ENCODE data around the gene MRAS. TPM values are rescaled to one million over a fixed set of nuclear protein-coding genes. Genes with fewer than 3 reads are reported as not detected.

MRAS gene
- 29.7 TPM for polyA plus RNA-seq (ENCODE audit: insufficient read length)
- long read RNA-seq, donor 1, full-length matches to known transcripts, result 7 of 7 reads
- long read RNA-seq, donor 1, partial matches to known transcripts, result 0 of 7 reads
- long read RNA-seq, donor 1, other reads (novel, unspliced or antisense), result 0 of 7 reads
- long read RNA-seq, donor 2, partial matches to known transcripts, result 0 of 5 reads
- long read RNA-seq, donor 2, other reads (novel, unspliced or antisense), result 0 of 5 reads
- long read RNA-seq, donor 3, partial matches to known transcripts, result 0 of 2 reads
- long read RNA-seq, donor 3, other reads (novel, unspliced or antisense), result 0 of 2 reads
- long read RNA-seq, donor 4, result 0 reads
- long read RNA-seq, donor 5, transcript MRAS-202 (6 exons, 1,803 nt), result major isoform, 5 of 15 reads
- long read RNA-seq, donor 5, partial matches to known transcripts, result 0 of 15 reads
- long read RNA-seq, donor 5, other reads (novel, unspliced or antisense), result 8 of 15 reads
- long read RNA-seq, donor 6, full-length matches to known transcripts, result 5 of 5 reads
- long read RNA-seq, donor 6, partial matches to known transcripts, result 0 of 5 reads
- long read RNA-seq, donor 6, other reads (novel, unspliced or antisense), result 0 of 5 reads
- long read RNA-seq, donor 7, transcript MRAS-202 (6 exons, 1,803 nt), result major isoform, 5 of 6 reads
- long read RNA-seq, donor 7, partial matches to known transcripts, result 0 of 6 reads
- long read RNA-seq, donor 7, other reads (novel, unspliced or antisense), result 0 of 6 reads
- long read RNA-seq, donor 8, full-length matches to known transcripts, result 3 of 3 reads
- long read RNA-seq, donor 8, partial matches to known transcripts, result 0 of 3 reads
- long read RNA-seq, donor 8, other reads (novel, unspliced or antisense), result 0 of 3 reads

DNA sequence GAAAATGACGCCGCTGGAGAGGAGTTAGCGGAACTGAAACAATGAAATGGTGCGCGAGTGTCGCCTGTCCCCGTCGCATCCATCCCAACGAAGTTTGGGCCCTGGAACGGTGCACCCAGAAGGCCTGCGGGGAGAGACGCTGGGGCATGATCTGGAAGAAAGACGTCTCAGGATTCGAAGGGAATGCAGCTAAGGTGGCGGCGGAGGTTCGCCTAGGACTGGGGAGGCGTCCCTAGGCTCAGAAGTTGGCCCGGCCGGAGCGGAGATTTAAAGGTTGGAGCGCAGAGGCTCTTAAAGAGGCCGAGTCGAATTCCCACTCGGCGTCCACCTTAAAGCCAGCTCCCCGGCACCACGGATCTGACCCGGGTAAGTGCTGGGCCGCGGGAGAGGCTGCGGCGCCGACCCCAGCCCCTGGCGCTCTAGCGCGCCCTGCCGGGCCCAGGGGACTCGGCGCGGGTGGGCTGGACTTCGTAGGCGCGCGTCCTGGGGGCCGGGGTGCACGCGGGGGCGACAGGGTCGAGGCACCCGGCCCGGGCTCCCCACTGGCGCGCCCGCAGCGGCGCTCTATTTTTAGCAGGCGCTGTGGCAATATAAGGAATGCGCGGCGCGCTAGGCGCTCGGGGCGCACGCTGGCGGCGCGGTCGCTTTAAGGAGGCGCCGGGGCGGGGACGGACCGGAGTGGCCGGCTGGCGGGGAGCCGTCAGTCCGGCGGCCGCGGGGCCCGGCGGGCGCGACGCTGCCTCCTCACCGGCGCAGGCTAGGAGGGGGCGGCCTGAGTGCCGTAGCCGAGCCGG lies at the start of gene MRAS:
MRAS (plus strand) TSS at position 620 of the 794 bp plus-strand sequence. CDS start 24,305 bp downstream, outside the sequence.
- peak; percentile 65 for DNase-seq

DNA sequence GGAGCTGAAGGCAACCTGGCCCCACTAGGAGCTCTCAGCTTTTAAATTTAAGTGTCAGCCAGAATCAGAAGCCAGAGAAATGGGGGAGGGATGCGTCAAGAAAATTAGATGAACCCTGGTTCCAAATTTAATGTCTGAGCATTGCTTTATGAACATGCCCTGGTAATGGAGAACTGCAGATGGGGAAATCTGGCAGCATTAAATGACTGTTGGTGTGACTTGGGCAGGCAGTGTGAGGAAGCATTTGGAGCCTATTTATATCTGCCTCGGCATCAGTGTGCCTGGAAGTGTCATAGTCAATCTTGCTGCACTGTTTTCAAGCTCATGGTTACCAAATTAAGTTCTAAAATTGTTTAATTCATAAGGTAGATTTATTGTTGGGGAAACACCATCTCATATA lies 47.7 kb upstream of the MRAS start:
- no peak for DNase-seq

DNA sequence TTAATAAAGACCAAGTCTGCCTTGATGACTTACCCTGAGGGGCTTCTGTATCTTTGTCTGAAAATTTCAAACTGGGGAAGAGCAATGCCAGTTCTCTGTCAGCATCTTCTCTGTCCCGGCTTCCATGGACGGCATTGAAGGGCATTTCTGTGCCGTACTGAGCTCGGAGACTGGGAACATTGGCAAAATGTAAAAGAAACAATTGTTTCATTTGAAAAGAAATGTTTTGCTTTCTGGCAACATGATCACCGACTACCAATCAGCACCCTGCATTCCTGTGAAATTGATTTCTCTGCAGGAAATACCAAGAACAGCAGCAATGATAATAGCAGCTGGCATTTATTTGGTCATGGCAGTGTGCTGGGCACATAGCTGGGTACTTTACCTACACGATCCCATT lies 44.9 kb upstream of the MRAS start:
- no peak for DNase-seq

DNA sequence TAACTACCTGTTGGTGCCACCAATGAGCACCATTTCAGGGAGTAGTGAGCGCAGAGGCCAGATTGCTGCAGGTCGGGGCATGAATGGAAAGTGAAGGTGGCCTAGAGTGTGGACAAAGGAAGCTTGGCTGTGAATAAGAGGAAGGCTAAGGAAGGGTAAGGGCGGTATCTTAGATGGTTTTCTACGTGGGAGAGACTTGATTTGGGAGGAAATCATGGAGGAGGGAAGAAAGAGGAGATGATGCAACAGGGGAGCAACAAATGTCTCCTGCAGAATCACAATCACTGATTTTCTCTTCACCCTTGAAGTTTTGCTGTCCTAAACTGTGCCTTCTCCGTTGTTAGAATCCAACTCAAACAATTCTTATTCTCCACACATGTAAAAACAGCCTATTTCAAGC lies 40.5 kb upstream of the MRAS start:
- DNase-seq, result no peak

DNA sequence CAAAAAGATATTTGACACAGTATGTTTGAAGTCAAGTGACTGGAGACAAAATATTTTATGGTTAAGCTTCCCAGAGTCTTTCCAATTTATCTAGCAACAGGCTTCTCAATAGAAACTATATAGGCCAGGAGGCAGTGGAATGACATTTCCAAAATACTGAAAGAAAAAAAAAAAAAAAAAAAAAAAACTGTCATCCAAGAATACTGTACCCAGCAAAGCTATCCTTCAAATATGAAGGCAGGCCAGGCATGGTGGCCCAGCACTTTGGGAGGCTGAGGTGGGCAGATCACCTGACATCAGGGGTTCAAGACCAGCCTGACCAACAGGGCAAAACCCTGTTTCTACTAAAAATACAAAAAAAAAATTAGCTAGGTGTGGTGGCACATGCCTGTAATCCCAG lies 39.6 kb upstream of the MRAS start:
- no peak for DNase-seq

DNA sequence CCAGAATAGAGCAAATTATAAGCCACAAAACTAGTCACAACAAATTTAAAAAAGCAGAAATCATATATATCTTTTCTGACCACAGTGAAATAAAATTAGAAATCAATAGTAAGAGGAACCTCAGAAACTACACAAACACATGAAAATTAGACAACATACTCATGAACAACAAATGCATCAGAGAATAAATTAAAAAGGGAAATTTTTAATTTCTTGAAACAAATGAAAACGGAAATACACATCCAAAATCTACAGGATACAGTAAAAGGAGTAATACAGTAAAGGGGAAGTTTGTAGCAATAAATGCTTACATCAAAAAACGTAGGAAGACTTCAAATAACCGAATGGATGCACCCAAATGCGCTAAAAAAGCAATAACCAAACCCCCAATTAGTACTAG lies 37.9 kb upstream of the MRAS start:
- DNase-seq, result no peak

DNA sequence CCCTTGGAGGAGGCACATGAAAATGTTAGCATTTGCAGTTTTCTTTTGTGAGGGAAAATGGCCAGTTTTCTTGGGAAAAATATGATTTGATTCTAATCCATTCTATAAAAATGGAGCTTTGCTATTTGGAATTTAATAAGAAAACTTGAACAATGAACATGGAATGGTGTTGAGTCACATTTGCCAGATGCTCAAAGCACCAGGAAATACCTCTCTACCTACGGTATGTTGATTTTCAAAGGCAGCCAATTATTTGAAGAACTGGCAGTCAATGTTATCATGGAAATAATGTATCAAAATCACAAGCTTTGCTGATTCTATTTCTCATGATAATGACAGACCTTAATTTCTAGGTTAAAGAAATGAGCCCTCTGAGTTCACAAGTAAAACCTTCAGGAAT lies 33.6 kb upstream of the MRAS start:
- DNase-seq, result no peak

DNA sequence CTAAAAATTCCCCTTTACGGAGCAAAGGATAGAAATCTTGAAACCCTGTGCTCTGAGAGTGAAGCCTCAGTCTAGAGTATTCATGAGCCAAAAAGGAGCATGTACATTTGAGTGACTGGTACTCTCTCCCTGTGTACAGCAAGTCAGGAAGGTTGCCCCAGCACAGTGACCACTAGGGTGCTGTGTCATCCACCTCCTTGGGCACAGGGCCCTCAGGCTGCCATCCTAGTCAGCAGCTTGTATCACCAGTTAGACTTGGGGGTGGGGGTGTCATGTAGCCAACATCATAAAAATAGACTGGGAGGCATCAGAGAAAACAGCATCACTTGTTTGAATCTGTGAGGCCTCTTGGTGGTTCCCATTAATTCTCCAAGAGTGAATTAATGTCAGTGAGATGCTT lies 30.7 kb upstream of the MRAS start:
- no peak for DNase-seq

DNA sequence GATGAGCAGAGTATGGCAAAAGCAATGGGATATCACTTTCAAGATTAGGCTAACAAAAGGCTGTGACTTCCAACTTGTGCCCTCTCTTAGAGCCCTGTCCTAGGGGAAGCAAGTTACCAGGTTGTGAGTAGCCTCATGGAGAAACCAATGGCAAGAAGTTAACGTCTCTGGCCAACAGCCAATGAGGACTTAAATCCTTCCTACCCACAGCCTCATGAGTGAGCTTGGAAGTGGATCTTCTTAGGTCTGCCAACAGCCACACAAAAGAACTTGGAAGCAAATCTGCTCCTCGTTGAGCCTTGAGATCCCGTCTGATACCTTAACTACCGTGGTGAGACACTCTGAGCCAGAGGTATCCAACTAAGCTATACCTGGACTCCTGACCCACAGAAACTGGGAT lies 24.4 kb upstream of the MRAS start:
- no peak for DNase-seq

DNA sequence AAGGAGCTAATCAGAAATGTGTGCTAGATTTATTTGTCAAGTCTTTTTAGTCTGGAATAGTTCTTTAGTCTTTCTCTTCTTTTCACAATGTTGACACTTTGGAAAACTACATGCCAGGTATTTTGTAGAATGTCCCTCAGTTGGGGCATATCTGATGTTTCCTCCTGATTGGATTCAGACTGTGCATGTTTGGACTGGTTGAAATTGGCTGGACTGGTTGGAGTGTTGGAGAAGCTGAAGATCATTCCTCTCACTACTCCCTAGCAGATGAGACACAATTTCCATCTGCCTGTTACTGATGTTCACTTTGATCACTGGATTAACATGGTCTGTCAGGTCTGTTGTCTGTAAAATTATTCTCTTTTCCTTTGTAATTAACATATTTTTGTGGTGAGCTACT lies 22.4 kb upstream of the MRAS start:
- DNase-seq, result no peak

DNA sequence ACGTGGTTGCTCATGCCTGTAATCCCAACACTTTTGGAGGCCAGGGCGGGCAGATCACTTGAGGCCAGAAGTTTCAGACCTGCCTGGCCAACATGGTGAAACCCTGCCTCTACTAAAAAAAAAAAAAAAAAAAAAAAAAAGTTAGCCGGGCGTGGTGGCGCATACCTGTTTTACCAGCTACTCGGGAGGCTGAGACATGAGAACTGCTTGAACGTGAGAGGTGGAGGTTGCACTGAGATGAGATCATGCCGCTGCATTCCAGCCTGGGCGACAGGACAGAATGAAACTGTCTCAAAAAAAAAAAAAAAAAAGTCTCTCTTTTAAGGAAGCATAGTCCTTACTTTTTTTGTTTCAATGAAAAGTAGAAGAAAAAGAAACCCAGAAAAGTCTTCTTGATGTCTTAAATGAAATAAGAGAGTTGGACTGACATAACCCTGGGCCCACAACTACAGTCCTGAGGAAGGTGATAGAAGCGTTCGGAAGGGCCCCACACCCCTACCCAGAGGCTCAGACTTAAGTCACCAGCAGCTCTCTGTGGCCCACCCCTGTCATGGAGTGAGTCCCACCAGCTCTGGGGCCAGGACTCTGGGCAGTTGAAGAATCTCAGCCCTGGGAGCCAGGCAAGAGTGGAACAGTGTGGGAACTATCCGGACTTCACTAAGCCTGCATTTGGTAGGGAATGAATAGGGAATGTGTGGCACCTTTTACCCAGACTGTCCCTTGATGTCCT lies 21.3 kb upstream of the MRAS start:
- DNase-seq, result no peak

DNA sequence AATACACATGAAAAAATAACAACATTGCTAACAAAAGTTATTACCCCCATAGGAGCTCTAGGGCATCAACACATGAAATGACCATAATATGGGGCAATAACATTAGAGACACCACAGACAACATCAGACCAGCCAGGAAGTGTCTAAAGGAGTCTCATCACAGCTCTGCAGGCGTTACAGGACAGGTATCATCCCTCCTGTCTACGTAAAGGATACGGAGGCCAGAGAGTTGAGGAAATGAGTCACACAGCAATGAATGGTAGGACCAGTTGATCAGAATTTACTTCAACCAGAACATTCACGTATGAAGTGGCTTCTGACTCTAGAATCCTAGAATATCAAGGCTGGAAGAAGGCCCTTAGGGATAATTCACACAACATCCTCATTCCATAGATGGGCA lies 20.5 kb upstream of the MRAS start:
- no peak for DNase-seq

DNA sequence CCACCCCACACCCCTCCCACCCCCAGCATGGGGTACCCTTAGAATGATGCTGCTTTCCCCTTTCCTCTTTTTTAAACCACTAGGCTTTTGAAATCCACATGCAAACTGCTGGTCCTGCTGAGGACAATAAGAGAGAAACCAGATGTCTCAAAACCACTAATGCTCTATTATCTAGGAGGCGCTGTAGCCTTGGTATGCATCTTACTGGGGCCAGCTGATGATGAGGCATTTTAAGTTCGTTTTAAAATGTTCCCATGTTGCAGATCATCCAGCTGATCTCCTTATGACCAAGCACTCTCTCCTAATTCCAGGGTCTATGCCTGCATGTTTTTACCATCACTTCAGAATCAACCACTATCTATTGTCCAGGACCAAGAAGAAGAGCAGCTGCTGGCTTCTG lies 20.0 kb upstream of the MRAS start:
- no peak for DNase-seq

DNA sequence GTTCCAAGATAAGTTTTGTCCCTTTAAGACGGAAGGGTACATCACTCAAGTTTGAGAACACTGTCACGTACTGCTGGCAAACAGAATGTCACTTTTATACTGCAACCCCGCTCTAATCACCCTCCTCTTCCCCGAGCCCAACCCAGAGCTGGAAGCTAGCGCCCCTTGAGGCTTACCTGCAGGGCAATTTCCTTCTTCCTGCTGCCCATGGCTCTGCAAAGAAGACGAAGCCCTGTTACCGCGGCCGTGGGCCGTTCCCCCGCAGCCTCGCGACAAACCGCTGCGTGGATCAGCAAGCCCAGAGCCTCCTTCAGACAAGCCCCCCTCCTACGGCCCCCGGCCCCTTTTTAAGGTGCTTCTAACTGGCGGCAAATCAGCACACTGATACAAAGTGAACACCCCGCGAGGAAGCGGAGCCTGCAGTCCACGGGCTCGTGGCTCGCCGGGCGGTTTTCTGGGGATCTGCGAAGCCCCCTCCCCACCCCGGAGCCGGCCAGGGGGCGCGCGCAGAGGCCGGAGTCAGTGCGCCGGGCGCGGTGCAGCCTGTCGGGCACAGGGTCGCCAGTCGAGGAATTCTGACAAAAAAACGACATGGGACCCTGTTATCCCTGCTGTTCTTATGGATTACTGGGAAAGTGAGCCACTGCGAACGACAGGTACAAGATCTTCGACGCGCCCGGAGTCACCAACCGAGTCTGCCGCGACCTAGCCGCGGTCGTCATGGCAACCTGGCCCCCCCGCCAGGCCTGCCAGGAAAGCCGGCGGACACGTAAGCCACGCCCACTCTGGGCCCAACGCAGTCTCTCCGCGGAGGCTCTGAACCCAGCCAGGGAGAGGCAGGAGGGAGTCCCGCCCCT lies 19.0 kb upstream of the MRAS start, which contains the start of gene NME9:
NME9 (minus strand) TSS at position 725 of the 857 bp plus-strand sequence; CDS start at position 209, 516 bp downstream.
- peak; percentile 87 for DNase-seq

DNA sequence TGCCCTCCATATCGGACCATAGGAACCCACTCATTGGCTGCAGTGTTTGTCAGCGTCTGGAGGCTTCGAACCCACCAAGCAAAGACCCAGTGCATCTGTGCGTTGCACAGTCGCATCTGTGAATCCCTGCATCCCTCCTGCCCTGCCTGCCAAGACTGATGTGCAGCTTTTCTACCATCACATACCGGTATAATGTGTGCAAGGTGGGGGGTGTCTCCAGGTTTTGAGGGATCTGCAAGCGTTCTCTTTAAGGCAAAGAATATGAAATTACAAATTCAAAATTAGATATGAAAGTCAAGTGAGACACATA lies 18.4 kb upstream of the MRAS start:
- no peak for DNase-seq

DNA sequence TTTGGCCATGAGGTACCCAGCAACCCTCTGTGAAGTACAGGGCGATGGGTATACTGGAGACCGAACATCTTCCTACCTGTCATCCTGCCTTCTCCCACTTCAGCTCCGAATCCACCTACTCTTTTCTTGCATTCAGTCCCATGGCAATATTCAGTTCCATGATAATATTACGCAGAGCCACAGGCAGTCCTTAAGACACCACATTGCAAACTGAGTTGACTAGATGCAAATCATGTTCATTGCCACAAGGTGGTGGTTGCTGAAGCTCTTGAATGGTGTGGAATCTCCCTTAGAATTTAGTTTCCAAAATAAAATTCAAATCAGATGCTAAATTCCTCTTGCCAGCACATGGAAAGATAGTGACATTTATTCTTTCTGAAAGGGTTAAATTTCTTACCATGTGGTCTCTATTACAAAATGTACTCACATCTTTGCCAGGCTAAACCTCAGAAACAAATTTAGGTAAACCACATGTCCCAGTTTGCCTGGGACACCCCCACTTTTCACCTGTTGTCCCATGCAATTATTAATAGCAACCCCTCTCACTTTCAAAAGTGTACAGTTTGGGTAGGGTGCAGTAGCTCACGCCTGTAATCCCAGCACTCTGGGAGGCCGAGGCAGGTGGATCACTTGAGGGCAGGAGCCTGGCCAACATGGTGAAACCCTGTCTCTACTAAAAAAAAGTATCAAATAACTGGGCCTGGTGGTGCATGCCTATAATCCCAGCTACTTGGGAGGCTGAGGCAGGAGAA lies 17.1 kb upstream of the MRAS start:
- no peak for DNase-seq

DNA sequence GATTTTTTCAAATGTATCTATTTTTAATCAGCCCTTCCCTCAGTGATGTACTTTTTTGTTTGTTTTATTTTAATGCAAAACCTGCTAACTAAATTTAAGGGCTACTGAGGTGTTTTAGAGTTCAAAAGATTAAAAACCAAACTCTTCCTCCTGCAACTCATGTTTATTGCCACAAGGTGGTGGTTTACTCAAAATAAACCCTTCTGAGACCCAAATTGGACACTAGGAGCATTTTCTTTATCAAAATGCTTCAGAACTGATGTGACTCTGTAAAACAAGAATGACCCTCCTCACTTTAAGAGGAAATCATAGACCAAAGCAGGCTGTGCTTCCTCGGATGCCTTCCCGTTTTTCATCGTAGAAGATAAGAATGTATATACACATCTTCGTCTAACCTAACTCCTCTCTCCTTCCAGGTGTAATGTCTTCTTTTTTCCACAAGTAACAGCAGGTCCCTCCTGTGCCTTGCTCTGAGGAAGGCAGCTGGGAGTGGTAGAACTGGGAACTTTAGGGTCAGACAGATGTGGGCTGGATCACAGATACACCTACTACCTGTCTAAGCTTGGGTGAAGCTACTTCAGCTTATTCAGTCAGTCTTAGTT lies 15.8 kb upstream of the MRAS start:
- DNase-seq, result peak; percentile 34

DNA sequence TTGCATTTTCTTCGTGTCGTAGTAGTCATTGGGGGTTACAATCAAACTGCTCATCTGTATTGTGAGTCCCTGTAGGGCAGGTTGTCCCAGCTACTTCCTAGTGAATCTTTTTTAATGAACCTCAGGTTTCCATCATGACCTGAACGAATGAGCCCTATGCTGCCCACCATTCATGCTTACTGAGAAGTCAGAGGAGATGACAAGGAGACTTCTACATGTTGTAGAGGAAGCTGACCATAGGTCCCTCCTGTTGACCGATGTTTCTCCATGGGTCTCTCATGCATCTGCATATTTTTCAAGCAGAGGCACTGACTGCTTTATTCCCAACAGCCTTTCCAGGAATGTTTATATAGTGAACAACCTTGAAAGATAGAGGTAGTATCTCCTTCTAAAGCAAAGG lies 13.8 kb upstream of the MRAS start:
- no peak for DNase-seq

DNA sequence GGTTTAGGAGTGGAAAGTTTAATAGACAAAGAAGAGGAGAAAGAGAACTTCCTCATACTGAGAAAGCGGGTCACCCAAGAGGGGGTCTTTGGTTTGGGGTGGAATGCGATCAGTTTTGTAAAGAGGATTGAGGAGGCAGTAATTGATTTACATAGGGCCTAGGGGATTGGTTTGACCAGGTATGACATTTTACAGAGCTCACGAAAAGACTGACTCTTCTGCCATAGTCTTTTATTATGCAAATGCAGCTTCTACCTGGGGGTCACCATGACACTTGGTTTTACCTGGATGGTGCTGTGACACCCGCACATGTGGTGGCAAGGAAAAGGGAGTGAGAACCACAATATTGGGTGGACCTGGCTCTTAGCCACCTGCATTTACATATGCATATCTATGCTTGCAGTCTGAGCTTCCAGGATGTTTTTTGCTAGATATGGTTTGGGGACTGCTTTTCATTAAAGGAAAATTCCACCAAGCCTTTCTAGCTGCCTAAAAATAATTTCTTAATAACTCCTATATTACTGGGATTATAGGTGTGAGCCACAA lies 11.9 kb upstream of the MRAS start:
- DNase-seq, result no peak
